GM23248 (cell line): Measurements from ENCODE around the gene ZSCAN10. TPM values are rescaled to one million over a fixed set of nuclear protein-coding genes. Genes with fewer than 3 reads are reported as not detected.
"Not testable (repeated sequence)": the region's sequence is repeated elsewhere in the genome, so short reads cannot be mapped to it uniquely, and the experiment has no call there.

Experiments
- DNase-seq: peaks from one replicate; pipeline ENCODE4 v3.0.0-alpha.2; 2015
- H2AFZ ChIP-seq: fragments of 200-600 bp; sonication (generic); 2 replicates; pipeline ENCODE4 v1.6.1; 2016; ENCODE audit warnings: antibody characterized with exemption
- H3F3A ChIP-seq: fragments of 200-600 bp; sonication (generic); 2 replicates; pipeline ENCODE4 v1.6.1; 2016; ENCODE audit warnings: mild to moderate bottlenecking, antibody characterized with exemption, mixed run types; ENCODE audit not compliant: insufficient read depth
- H3K27ac ChIP-seq: fragments of 200-600 bp; sonication (generic); 2 replicates; pipeline ENCODE4 v1.5.1; 2016; ENCODE audit warnings: mild to moderate bottlenecking
- H3K27me3 ChIP-seq: fragments of 200-600 bp; sonication (generic); replicated peaks from 2 replicates; pipeline ENCODE4 v1.6.1; 2016; ENCODE audit warnings: mild to moderate bottlenecking; ENCODE audit not compliant: insufficient read depth
- H3K36me3 ChIP-seq: fragments of 200-600 bp; sonication (generic); 2 replicates; pipeline ENCODE4 v1.6.1; 2016; ENCODE audit warnings: low read depth, mild to moderate bottlenecking
- H3K4me1 ChIP-seq: fragments of 200-600 bp; sonication (generic); 2 replicates; pipeline ENCODE4 v1.6.1; 2016; ENCODE audit warnings: mild to moderate bottlenecking; ENCODE audit not compliant: insufficient read depth
- H3K4me2 ChIP-seq: fragments of 200-600 bp; sonication (generic); one replicate; pipeline ENCODE4 v1.6.1; 2016; ENCODE audit warnings: mild to moderate bottlenecking; ENCODE audit not compliant: unreplicated experiment
- H3K4me3 ChIP-seq: fragments of 200-600 bp; sonication (generic); 2 replicates; pipeline ENCODE4 v1.5.1; 2016; ENCODE audit warnings: mild to moderate bottlenecking
- H3K79me2 ChIP-seq: fragments of 200-600 bp; sonication (generic); 2 replicates; pipeline ENCODE4 v1.6.1; 2016; ENCODE audit warnings: mild to moderate bottlenecking; ENCODE audit not compliant: insufficient read depth
- H3K9ac ChIP-seq: fragments of 200-600 bp; sonication (generic); 2 replicates; pipeline ENCODE4 v1.6.1; 2016; ENCODE audit warnings: mild to moderate bottlenecking
- H3K9me2 ChIP-seq: fragments of 200-600 bp; sonication (generic); 2 replicates; pipeline ENCODE4 v1.6.1; 2016; ENCODE audit warnings: mixed run types, mild to moderate bottlenecking, moderate library complexity; ENCODE audit not compliant: insufficient read depth
- H3K9me3 ChIP-seq: fragments of 200-600 bp; sonication (generic); one replicate; pipeline ENCODE4 v1.6.1; 2017; ENCODE audit warnings: low read depth
- H4K20me1 ChIP-seq: fragments of 200-600 bp; sonication (generic); 2 replicates; pipeline ENCODE4 v1.6.0; 2016; ENCODE audit not compliant: insufficient read depth
- EZH2 ChIP-seq: fragments of 200-600 bp; sonication (generic); IDR thresholded peaks from 2 replicates; pipeline ENCODE4 v1.6.1; 2018; ENCODE audit warnings: antibody characterized with exemption, mild to moderate bottlenecking; ENCODE audit not compliant: insufficient read depth, poor library complexity, severe bottlenecking
- EZH2phosphoT487 ChIP-seq: fragments of 200-600 bp; sonication (generic); IDR thresholded peaks from 2 replicates; pipeline ENCODE4 v1.6.1; 2018; ENCODE audit warnings: antibody characterized with exemption, moderate library complexity, mild to moderate bottlenecking, low read depth; ENCODE audit not compliant: insufficient read depth
- WGBS, 2 experiments: methylation state at CpG; one replicate each; pipeline ENCODE4 v1.1.6; 2015 to 2017; ENCODE audit warnings: low lambda C conversion rate in 2 of 2, low coverage in 1 of 2; ENCODE audit errors: missing lambda C conversion rate in 2 of 2; 5-methylcytosine and 5-hydroxymethylcytosine counted together
- in situ Hi-C: fragments of 300-500 bp; cut with MboI; formaldehyde crosslinking; loops from 2 replicates; pipeline ENCODE4 v1.15.0; 2020
- polyA plus RNA-seq: library from polyadenylated mRNA; unstranded; fragments of >200 nt; fragmentation: Nextera tagmentation; extraction: Ambion mirVana; gene quantifications from 2 replicates; pipeline ENCODE4 v1.2.1, GENCODE V29; 2016
- total RNA-seq: library from RNA; depleted of rRNA; stranded (reverse); fragments of >200 nt; shearing (Covaris generic); gene quantifications from 2 replicates; pipeline ENCODE4 v1.2.3, GENCODE V29; 2014

Gene ZSCAN10
- total and polyA plus RNA-seq, 2 experiments from 2014 or later: 0.08 TPM; not detected in 1

DNA sequence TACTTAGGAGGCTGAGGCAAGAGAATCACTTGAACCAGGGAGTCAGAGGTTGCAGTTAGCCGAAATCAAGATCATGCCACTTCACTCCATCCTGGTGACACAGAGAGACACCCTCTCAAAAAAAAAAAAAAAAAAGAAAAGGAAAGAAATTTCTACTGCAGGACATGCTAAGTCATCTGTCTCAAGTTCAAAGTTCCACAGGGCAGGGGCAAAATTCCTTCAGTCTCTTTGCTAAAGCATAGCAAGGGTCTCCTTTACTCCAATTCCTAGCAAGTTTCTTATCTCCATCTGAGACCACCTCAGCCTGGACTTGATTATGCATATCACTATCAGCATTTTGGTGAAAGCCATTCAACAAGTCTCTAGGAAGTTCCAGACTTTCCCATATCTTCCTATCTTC lies 14.6 kb downstream of the ZSCAN10 start:
- Histone ChIP-seq H3K4me2 (no peak overlapping the region), H3K27me3 (peaks cover 3% of the 10 kb centered on the region), H2AFZ (no peak overlapping the region), H3K36me3 (no peaks in the 10 kb centered on the region), H3K4me3 (no peak overlapping the region), H3F3A (no peaks in the 10 kb centered on the region), H3K27ac (no peak overlapping the region), H3K79me2 (no peaks in the 10 kb centered on the region), H3K9me3 (no peaks in the 10 kb centered on the region), H4K20me1 (no peaks in the 10 kb centered on the region), H3K9ac (no peak overlapping the region), H3K4me1 (no peaks in the 10 kb centered on the region), H3K9me2 (no peaks in the 10 kb centered on the region)
- WGBS, 2 experiments: 25 to 29% methylated on average over 1 of the region's 1 CpG
- TF ChIP-seq EZH2 (no peak), EZH2phosphoT487 (no peak)
- in situ Hi-C loops: no loop called here
- no peak for DNase-seq

- DNase-seq, H3K4me2 ChIP-seq, H3K79me2 ChIP-seq, H2AFZ ChIP-seq, H3K4me3 ChIP-seq, H3K9me3 ChIP-seq, H3K27ac ChIP-seq, H3K9ac ChIP-seq, H3K36me3 ChIP-seq, H3K4me1 ChIP-seq, H4K20me1 ChIP-seq, H3K9me2 ChIP-seq, in situ Hi-C loops, H3F3A ChIP-seq: not testable (repeated sequence)
- 72 to 73% methylated on average over 8 of the region's 8 CpGs for WGBS, 2 experiments
- peaks cover 14% of the 10 kb centered on the region for H3K27me3 ChIP-seq
Measured at GRCh38 chr16:3083408-3083807, 15.7 kb downstream of the ZSCAN10 start.

DNA sequence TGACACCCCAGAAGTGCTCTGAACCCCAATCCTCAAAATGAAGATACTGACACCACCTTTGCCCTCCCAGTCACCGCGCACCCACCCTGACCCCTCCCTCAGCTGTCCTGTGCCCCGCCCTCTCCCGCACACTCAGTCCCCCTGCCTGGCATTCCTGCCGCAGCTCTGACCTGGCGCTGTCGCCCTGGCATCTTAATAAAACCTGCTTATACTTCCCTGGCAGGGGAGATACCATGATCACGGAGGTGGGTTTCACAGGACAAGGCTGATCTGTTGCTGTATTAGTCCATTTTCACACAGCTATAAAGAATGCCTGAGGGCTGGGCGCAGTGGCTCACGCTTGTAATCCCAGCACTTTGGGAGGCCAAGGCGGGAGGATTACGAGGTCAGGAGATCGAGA lies 17.1 kb downstream of the ZSCAN10 start:
- H2AFZ ChIP-seq, H3K4me2 ChIP-seq, H3K9me3 ChIP-seq, H3K9me2 ChIP-seq, H4K20me1 ChIP-seq, H3K27ac ChIP-seq, H3K36me3 ChIP-seq, H3K79me2 ChIP-seq, H3K4me1 ChIP-seq, in situ Hi-C loops, DNase-seq, H3K4me3 ChIP-seq, H3K9ac ChIP-seq, H3F3A ChIP-seq: not testable (repeated sequence)
- WGBS, 2 experiments: 67 to 79% methylated on average over 11 to 13 of the region's 13 CpGs
- H3K27me3 ChIP-seq: peaks cover 29% of the 10 kb centered on the region

DNA sequence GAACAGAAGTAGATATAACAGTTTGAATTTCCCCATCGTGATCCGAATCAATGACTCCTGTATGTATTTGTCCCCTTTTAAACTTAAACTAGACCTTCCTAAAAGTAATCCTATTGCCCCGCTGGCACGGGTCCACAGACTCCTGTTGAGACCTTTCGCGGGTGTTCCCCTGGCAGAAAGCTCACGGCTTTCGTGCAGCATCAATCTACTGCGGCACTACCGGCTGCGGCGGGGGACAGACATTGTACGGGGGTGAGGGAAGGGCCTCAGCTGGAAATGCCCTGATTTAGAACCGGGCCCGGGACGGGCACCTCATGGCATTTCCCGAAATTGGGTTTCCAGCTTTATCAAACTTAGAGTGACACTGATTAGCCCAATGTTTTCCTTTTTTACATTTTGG lies 19.1 kb downstream of the ZSCAN10 start:
- Histone ChIP-seq H4K20me1 (no peaks in the 10 kb centered on the region), H3K4me1 (no peaks in the 10 kb centered on the region), H3K4me2 (no peak overlapping the region), H3K9me3 (no peaks in the 10 kb centered on the region), H3K9ac (no peak overlapping the region), H3K4me3 (no peak overlapping the region), H3K36me3 (no peaks in the 10 kb centered on the region), H3K27me3 (peaks cover 32% of the 10 kb centered on the region), H2AFZ (no peak overlapping the region), H3F3A (no peaks in the 10 kb centered on the region), H3K27ac (no peak overlapping the region), H3K79me2 (no peaks in the 10 kb centered on the region), H3K9me2 (no peaks in the 10 kb centered on the region)
- in situ Hi-C loops: no loop called here
- DNase-seq: no peak
- WGBS, 2 experiments: 75 to 80% methylated on average over 17 of the region's 17 CpGs
- TF ChIP-seq EZH2: no peak
- no peak for TF ChIP-seq EZH2phosphoT487

DNA sequence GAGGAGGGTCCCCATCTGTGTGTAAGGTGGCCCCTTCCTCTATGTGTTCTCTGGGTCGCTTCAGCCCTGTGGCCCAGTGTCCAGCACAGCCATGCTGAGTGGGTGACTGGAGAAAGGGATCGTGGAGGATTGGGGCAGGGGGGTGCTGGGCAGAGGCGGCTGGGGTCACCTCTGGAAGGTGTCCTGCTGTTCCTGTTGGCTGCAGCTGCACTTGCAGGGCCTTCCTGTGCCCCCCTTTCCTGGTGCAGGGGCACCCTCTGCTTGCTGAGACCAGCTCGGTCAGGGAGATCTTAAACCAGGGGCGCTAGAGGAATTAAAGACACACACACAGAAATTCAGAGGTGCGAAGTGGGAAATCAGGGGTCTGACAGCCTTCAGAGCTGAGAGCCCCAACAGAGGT lies 22.5 kb downstream of the ZSCAN10 start:
- Histone ChIP-seq H3F3A (no peaks in the 10 kb centered on the region), H3K9me2 (no peaks in the 10 kb centered on the region), H4K20me1 (no peaks in the 10 kb centered on the region), H3K27ac (no peak overlapping the region), H3K4me3 (no peak overlapping the region), H3K4me2 (no peak overlapping the region), H3K27me3 (peaks cover 32% of the 10 kb centered on the region), H3K79me2 (no peaks in the 10 kb centered on the region), H3K36me3 (no peaks in the 10 kb centered on the region), H3K9me3 (no peaks in the 10 kb centered on the region), H2AFZ (no peak overlapping the region), H3K4me1 (no peaks in the 10 kb centered on the region), H3K9ac (no peak overlapping the region)
- TF ChIP-seq EZH2phosphoT487: no peak
- no peak for TF ChIP-seq EZH2
- in situ Hi-C loops: no loop called here
- 41 to 43% methylated on average over 6 of the region's 6 CpGs for WGBS, 2 experiments
- DNase-seq: no peak

GRCh38 chr16:3075946-3076345 lies 23.1 kb downstream of the ZSCAN10 start:
- H4K20me1 ChIP-seq, in situ Hi-C loops, H3K27ac ChIP-seq, H3K9me2 ChIP-seq, H3K4me2 ChIP-seq, H3K9me3 ChIP-seq, H3K4me3 ChIP-seq, H2AFZ ChIP-seq, DNase-seq, H3K9ac ChIP-seq, H3K79me2 ChIP-seq, H3K36me3 ChIP-seq, H3F3A ChIP-seq, H3K4me1 ChIP-seq: not testable (repeated sequence)
- 71 to 73% methylated on average over 3 to 6 of the region's 6 CpGs for WGBS, 2 experiments
- H3K27me3 ChIP-seq: peaks cover 37% of the 10 kb centered on the region
